Epithelial cell of proximal tubule (primary cell): ENCODE data around the gene SLC25A13. TPM values are rescaled to one million over a fixed set of nuclear protein-coding genes. Genes with fewer than 3 reads are reported as not detected.

Experiments used
- DNase-seq: peaks from one replicate; pipeline ENCODE4 v3.0.0-alpha.2; 2011; ENCODE audit warnings: low read depth
- H3K4me3 ChIP-seq: 2 replicates; pipeline ENCODE4 v1.5.1; 2011; ENCODE audit warnings: low read depth, mild to moderate bottlenecking, low read length
- total RNA-seq: library from RNA; depleted of rRNA; stranded (reverse); fragments of >200 nt; gene quantifications from 2 replicates; pipeline ENCODE4 v1.2.3, GENCODE V29; 2015
- TF ChIP-seq, protein P1 (sequence below): conservative IDR thresholded peaks from 2 replicates; pipeline ENCODE4 v1.5.1; 2012; ENCODE audit warnings: low read depth, mild to moderate bottlenecking, low read length

The SLC25A13 gene
- total RNA-seq, 1 donor from 2014 or later = 51.3 TPM

DNA sequence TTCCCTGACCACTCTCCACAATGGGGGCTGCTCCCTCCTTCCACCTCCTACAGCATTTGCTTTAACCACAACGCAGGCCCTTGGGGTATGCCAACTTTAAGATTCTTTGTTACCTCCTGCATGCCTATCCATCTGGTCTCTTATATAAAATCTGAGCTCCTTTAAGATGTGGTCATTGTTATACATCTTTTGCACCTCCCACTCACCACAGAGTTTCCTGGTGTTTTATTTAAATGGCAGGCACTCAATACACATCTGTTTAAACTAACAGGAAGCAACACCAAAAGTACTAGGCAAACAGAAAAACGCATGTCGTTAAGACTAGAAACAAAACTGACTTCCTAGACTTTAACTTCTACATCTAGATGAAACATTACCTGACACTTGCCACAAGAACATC, 36.3 kb downstream of the SLC25A13 start:
- DNase-seq = no peak
- TF ChIP-seq, protein P1, sequence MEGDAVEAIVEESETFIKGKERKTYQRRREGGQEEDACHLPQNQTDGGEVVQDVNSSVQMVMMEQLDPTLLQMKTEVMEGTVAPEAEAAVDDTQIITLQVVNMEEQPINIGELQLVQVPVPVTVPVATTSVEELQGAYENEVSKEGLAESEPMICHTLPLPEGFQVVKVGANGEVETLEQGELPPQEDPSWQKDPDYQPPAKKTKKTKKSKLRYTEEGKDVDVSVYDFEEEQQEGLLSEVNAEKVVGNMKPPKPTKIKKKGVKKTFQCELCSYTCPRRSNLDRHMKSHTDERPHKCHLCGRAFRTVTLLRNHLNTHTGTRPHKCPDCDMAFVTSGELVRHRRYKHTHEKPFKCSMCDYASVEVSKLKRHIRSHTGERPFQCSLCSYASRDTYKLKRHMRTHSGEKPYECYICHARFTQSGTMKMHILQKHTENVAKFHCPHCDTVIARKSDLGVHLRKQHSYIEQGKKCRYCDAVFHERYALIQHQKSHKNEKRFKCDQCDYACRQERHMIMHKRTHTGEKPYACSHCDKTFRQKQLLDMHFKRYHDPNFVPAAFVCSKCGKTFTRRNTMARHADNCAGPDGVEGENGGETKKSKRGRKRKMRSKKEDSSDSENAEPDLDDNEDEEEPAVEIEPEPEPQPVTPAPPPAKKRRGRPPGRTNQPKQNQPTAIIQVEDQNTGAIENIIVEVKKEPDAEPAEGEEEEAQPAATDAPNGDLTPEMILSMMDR = no peak
- H3K4me3 ChIP-seq = no peak overlapping the region

DNA sequence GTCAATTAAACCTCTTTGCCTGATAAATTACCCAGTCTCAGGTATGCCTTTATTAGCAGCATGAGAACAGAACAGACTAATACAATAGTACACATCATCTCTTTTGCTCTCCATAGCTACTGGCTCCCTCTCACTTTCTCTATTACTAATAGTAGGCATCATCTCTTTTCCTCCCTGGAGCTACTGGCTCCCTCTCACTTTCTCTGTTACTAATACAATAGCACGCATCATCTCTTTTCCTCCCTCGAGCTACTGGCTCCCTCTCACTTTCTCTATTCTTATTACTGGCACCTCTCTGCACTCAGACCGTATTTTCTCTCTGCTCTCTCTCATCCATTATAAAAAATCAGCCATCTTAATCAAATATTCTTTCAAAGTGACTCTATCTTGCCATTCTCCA, 37.1 kb downstream of the SLC25A13 start:
- TF ChIP-seq, protein P1 = no peak
- no peak overlapping the region for H3K4me3 ChIP-seq
- DNase-seq = no peak

DNA sequence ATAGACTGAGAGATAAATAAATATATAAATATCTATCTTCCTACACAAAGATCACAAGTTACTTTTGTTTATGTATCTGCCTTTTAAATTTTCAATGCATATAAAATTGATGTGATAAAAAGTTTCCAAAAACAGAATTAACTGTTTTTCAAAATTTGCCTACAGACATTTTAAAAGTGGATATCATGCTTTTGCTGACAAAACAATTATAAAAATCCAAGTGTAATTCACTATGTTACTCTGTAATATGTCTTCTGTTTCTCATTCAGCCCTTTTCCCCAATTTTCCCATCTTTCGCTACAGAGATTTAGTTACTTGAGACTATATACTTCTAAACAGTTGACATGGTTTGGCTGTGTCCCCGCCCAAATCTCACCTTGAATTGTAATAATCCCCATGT, 37.7 kb downstream of the SLC25A13 start:
- DNase-seq = no peak
- TF ChIP-seq, protein P1 = no peak
- H3K4me3 ChIP-seq = no peak overlapping the region

DNA sequence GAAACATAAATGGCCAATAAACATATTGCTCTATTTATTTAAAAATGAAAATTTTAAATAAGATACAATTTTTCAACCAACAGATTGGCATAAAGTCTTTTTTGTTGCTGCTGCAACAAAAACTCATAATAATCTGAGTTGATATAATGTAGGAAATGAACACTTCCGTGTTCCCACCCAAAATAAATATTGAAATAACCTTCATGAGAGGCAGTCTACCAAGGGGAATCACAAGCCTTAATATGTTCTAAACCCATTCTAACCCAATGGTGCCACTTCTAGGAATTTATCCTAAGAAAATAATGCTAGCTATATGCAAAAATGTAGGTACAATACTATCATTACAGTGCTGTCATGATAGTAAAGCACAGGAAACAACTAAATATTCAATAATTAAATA, 39.1 kb downstream of the SLC25A13 start:
- TF ChIP-seq, protein P1 = no peak
- no peak overlapping the region for H3K4me3 ChIP-seq
- no peak for DNase-seq

DNA sequence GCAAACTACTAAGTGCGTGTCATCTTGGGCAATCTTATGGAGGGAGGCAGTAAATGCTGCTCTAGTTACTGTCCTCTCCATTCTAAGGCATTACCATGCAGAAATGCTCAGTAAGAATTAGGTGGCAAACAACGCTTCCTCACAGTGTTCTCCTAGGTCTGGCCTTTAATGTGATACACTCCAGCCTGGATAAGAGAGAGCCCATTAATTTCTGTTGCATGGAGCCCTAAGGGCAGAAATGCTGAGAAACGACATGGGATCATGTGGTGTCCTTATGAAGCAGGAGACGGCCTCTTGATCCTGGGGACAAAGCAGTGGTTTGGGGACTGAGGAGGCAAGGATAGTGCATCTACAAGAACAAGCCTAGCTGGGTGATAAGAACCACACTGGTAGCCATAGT, 44.0 kb downstream of the SLC25A13 start:
- TF ChIP-seq, protein P1 = no peak
- no peak overlapping the region for H3K4me3 ChIP-seq
- no peak for DNase-seq

DNA sequence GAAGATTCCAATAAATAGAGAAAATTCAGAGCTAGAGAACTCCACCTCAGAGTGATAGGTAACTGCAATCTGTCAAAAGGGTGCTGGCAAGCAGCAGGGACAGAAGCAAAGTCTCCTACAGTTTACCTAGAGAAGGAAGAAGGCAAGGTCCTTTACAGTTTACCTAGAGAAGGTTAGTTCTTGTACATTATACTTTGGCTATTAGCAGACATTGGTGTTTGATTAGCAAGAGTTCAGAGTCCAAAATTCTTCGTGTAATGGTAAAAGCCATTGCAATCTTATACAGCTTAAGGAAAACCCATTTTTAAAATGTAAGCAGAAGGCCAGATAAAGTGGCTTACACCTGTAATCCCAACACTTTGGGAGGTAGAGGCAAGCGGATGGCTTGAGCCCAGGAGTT, 45.9 kb downstream of the SLC25A13 start:
- H3K4me3 ChIP-seq = no peak overlapping the region
- TF ChIP-seq, protein P1 = no peak
- DNase-seq = no peak

DNA sequence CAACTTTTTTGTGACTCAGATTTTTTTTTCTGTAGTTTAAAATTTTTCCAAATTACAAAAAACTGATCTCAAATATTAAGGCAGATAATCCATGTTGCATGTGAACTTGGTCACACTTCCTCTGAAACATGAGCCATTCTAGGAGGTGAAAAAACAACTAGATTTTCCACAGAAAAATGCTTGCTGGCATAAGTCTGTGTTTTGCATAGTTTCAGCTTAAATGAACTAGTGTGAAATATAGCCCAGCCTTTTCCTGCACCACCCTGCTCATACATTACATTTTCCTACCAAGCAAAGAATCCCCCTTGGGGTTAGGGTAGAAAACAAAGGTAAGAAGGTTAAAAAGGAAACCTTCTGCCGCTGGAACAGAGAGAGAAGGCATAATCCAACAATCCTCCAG, 48.2 kb downstream of the SLC25A13 start:
- TF ChIP-seq, protein P1 = no peak
- no peak for DNase-seq
- H3K4me3 ChIP-seq = no peak overlapping the region
